Ascending aorta (tissue), 2 donors: ENCODE results near the gene MSI2. TPM values are rescaled to one million over a fixed set of nuclear protein-coding genes. Genes with fewer than 3 reads are reported as not detected.

Source experiments
- DNase-seq, 2 donors: peaks; one replicate each; pipeline ENCODE4 v3.0.0-alpha.2; 2019; ENCODE audit warnings: low spot score in 2 of 2
- H3K27ac ChIP-seq, 2 donors: fragments of 200-600 bp; sonication (generic); one replicate each; pipeline ENCODE4 v1.5.1; 2016 to 2017; ENCODE audit warnings: mild to moderate bottlenecking in 1 of 2
- H3K27me3 ChIP-seq: fragments of 200-600 bp; sonication (generic); one replicate; pipeline ENCODE4 v1.5.1; 2017
- H3K36me3 ChIP-seq, 2 donors: fragments of 200-600 bp; sonication (generic); one replicate each; pipeline ENCODE4 v1.5.1; 2016
- H3K4me1 ChIP-seq, 2 donors: fragments of 200-600 bp; sonication (generic); one replicate each; pipeline ENCODE4 v1.5.1; 2016 to 2017; ENCODE audit warnings: mild to moderate bottlenecking in 1 of 2
- H3K4me3 ChIP-seq, 2 donors: fragments of 200-600 bp; sonication (generic); one replicate each; pipeline ENCODE4 v1.5.1; 2016 to 2017; ENCODE audit warnings: mild to moderate bottlenecking in 1 of 2
- H3K9me3 ChIP-seq, 2 donors: fragments of 200-600 bp; sonication (generic); one replicate each; pipeline ENCODE4 v1.5.1; 2016
- CTCF ChIP-seq, 3 experiments: fragments of 200-600 bp in 2 of 3; fragments of 450-650 bp in 1 of 3; sonication (generic) in 2 of 3; IDR thresholded peaks; one replicate each; pipeline ENCODE4 v1.5.1; 2016 to 2019; ENCODE audit warnings: antibody characterized with exemption in 3 of 3, mild to moderate bottlenecking in 1 of 3, moderate library complexity in 1 of 3
- intact Hi-C: fragments of 100-400 bp; cut with DNase I; formaldehyde crosslinking; loops from one replicate; pipeline ENCODE4 v1.15.1; 2023
- total RNA-seq: library from RNA; depleted of rRNA; stranded (reverse); fragments of >200 nt; gene quantifications from one replicate; pipeline ENCODE4 v1.1.0, GENCODE V29; 2016

Gene MSI2
- total RNA-seq, 1 donor from 2014 or later = 11.7 TPM

GRCh38 chr17:57362797-57363556 is 106.7 kb downstream of the MSI2 start:
- DNase-seq = no peak
- no peak for TF ChIP-seq CTCF (IDR thresholded peaks at IDR 0.05)
- Histone ChIP-seq H3K4me1 (peaks cover 0 to 16% of the 10 kb centered on the region in 2 donors), H3K4me3 (no peak overlapping the region), H3K9me3 (no peaks in the 10 kb centered on the region), H3K27ac (no peak overlapping the region), H3K27me3 (no peaks in the 10 kb centered on the region), H3K36me3 (no peaks in the 10 kb centered on the region)
- intact Hi-C loops = no loop called here

- Histone ChIP-seq H3K4me3 (no peak overlapping the region), H3K36me3 (no peaks in the 10 kb centered on the region), H3K4me1 (peaks cover 0 to 16% of the 10 kb centered on the region in 2 donors), H3K27ac (no peak overlapping the region), H3K27me3 (no peaks in the 10 kb centered on the region), H3K9me3 (no peaks in the 10 kb centered on the region)
- intact Hi-C loops = no loop called here
- no peak for DNase-seq
- TF ChIP-seq CTCF (IDR thresholded peaks at IDR 0.05) = no peak
These were observed 107.3 kb downstream of the MSI2 start for GRCh38 chr17:57363580-57363979.

GRCh38 chr17:57363998-57364643 is 107.8 kb downstream of the MSI2 start:
- H3K36me3 ChIP-seq = no peaks in the 10 kb centered on the region
- H3K4me3 ChIP-seq = no peak overlapping the region
- no peaks in the 10 kb centered on the region for H3K27me3 ChIP-seq
- DNase-seq = no peak
- intact Hi-C loops = no loop called here
- peaks cover 0 to 16% of the 10 kb centered on the region in 2 donors for H3K4me1 ChIP-seq
- H3K9me3 ChIP-seq = no peaks in the 10 kb centered on the region
- no peak overlapping the region for H3K27ac ChIP-seq
- TF ChIP-seq CTCF (IDR thresholded peaks at IDR 0.05) = no peak

- peak in 1 of 2 donors; percentile 31 for DNase-seq
- H3K4me1 ChIP-seq = peaks cover 0 to 16% of the 10 kb centered on the region in 2 donors
- TF ChIP-seq CTCF (IDR thresholded peaks at IDR 0.05) = no peak
- intact Hi-C loops = no loop called here
- no peaks in the 10 kb centered on the region for H3K27me3 ChIP-seq
- H3K27ac ChIP-seq = no peak overlapping the region
- H3K36me3 ChIP-seq = no peaks in the 10 kb centered on the region
- H3K9me3 ChIP-seq = no peaks in the 10 kb centered on the region
- H3K4me3 ChIP-seq = no peak overlapping the region
These were observed 109.1 kb downstream of the MSI2 start for GRCh38 chr17:57365420-57365819.

GRCh38 chr17:57366177-57366557 is 109.8 kb downstream of the MSI2 start:
- Histone ChIP-seq H3K27me3 (no peaks in the 10 kb centered on the region), H3K4me3 (no peak overlapping the region), H3K9me3 (no peaks in the 10 kb centered on the region), H3K4me1 (peaks cover 0 to 16% of the 10 kb centered on the region in 2 donors), H3K27ac (no peak overlapping the region), H3K36me3 (no peaks in the 10 kb centered on the region)
- TF ChIP-seq CTCF (IDR thresholded peaks at IDR 0.05) = no peak
- intact Hi-C loops = no loop called here
- DNase-seq = no peak
